Measurements from ENCODE around the gene BACH2.
A peak's percentile ranks its signal among the peaks of the same experiment; 100 is the strongest.
"Not testable (repeated sequence)": the region's sequence is repeated elsewhere in the genome, so short reads cannot be mapped to it uniquely, and the experiment has no call there.

Gene BACH2

GRCh38 chr6:89921197-89921596 is 375.4 kb downstream of the BACH2 start:
- H3K4me3 ChIP-seq (ENCODE audit: low read length), result no peak overlapping the region

GRCh38 chr6:89917801-89918366 is 378.8 kb downstream of the BACH2 start:
- no peak for TF ChIP-seq CTCF (IDR thresholded peaks at IDR 0.05; ENCODE audit: insufficient read depth, low read depth, low read length, missing control alignments)
- no peak for DNase-seq (ENCODE audit: low read depth)
- H3K4me3 ChIP-seq (ENCODE audit: low read length), result no peak overlapping the region

More at GRCh38 chr6:89921197-89921596, 375.4 kb downstream of the BACH2 start:
- TF ChIP-seq CTCF (IDR thresholded peaks at IDR 0.05; ENCODE audit: insufficient read depth, low read depth, low read length, missing control alignments), result no peak
- DNase-seq (ENCODE audit: low read depth), result no peak

- no peak for TF ChIP-seq CTCF (IDR thresholded peaks at IDR 0.05; ENCODE audit: insufficient read depth, low read depth, low read length, missing control alignments)
- no peak for DNase-seq (ENCODE audit: low read depth)
- no peak overlapping the region for H3K4me3 ChIP-seq (ENCODE audit: low read length)
Observed at GRCh38 chr6:89917216-89917615, 379.4 kb downstream of the BACH2 start.

DNA sequence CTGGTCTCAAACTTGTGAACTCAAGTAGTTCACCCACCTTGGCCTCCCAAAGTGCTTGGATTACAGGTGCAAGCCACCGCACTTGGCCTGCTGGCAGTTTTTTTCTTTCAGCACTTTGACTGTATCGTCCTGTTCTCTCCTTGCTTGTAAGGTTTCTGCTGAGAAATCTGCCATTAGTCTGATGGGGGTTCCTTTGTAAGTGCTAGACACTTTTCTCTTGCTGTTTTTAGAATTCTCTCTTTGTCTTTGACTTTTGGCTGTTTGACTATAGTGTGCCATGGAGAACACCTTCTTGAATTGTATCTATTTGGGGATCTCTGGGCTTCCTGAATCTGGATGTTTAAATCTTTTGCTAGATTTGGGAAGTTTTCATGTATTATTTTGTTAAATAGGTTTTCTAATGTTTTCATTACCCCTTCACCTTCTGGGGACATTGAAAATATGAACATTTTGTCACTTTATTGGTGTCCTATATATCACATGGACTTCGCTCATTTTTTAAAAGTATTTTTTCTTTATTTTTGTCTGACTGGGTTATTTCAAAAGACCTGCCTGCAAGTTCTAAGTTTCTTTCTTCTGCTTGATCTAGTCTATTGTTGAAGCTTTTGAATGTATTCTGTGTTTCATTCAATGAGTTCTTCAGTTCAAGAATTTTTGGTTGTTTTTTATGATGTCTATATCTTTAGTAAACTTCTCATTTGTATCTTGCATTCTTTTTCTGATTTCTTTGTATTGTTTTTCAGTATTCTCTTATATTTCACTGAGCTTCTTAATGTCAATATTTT is 380.3 kb downstream of the BACH2 start:
- H3K4me3 ChIP-seq (ENCODE audit: low read length), result no peak overlapping the region
- no peak for TF ChIP-seq CTCF (IDR thresholded peaks at IDR 0.05; ENCODE audit: insufficient read depth, low read depth, low read length, missing control alignments)

DNA sequence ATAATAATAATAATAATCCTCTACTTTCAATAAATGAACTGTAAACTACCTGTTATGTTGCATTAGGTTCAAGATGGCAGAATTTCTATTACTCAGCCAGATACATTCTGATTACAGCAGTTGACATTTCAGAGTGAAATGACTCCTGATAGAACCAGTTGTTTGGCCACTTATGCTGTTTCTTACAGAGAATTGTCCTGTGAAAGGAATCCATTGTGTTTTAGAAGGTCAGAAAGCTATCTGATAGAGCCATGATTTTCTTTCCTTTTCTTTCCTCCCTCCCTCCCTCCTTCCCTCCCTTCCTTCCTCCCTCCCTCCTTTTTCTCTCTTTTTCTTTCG is 385.8 kb downstream of the BACH2 start:
- H3K4me3 ChIP-seq (ENCODE audit: low read length), result no peak overlapping the region
- TF ChIP-seq CTCF (IDR thresholded peaks at IDR 0.05; ENCODE audit: insufficient read depth, low read depth, low read length, missing control alignments), result no peak
- DNase-seq (ENCODE audit: low read depth), result no peak

More for the DNA sequence above, 380.3 kb downstream of the BACH2 start:
- no peak for DNase-seq (ENCODE audit: low read depth)

DNA sequence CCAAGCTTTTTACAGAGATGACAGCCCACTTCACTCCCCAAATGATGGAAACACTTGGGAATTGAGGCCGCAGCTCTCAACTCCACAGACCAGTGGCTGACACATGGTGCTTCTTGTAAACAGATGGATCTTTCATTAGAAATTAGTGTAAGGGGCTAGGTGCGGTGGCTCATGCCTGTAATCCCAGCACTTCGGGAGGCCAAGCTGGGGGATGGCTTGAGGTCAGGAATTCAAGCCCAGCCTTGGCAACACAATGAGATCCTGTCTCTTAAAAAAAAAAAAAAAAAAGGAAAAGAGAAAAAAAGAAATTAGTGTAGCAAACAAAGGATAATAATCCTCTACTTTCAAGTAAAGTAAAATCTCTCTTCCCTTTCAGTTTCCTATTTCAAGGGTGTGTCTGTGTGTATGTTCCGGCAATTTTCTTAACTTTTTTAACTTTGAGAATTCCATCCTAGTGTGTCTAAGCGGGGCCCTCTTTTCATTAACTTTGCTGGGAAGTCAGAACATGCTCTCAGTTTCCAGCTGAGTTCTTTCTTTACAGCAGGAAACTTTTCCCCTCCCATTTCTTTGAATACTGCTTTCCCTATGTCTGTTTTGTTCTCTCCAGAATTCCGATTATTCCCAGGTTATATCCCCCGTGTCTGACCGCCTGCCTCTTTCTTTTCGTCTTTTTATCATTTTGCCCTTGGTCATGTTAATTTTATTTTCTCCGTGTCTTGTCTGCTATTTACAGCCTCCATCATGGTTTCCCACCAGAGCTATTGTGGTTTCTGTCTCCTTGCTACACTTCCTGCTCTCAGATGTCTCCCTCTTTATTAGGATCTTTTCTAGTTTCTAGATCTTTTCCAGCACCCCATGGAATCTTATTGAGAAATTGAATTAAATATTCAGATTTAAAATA is 386.4 kb downstream of the BACH2 start:
- H3K4me3 ChIP-seq (ENCODE audit: low read length); DNase-seq (ENCODE audit: low read depth): not testable (repeated sequence)

DNA sequence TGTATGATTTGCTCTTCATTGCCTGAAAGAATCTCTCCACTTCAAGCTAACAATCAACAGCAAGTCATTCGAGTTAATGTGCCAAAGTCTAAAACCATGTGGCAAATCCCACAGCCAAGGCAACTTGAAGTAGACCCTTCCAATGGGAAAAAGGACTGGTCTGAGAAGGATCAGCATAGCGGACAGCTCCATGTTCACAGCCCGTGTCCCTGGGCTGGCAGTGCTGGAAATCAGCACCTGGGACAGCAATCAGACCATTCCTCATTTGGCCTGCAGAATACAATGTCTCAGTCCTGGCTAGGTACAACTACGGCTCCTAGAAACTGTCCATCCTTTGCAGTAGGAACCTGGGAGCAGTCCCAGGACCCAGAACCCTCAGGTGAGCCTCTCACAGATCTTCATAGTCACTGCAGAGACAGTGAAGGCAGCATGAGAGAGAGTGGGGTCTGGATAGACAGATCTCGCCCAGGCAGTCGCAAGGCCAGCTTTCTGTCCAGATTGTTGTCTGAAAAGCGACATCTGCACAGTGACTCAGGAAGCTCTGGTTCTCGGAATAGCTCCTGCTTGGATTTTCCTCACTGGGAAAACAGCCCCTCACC is 401.3 kb downstream of the BACH2 start:
- DNase-seq (ENCODE audit: low read depth), result peak; percentile 68
- TF ChIP-seq CTCF (IDR thresholded peaks at IDR 0.05; ENCODE audit: insufficient read depth, low read depth, low read length, missing control alignments), result no peak

More for the DNA sequence above, 401.3 kb downstream of the BACH2 start:
- H3K4me3 ChIP-seq (ENCODE audit: low read length), result no peak overlapping the region
